Measurements from ENCODE around the gene IFI35. TPM values are rescaled to one million over a fixed set of nuclear protein-coding genes. Genes with fewer than 3 reads are reported as not detected.
A peak's percentile ranks its signal among the peaks of the same experiment; 100 is the strongest.

IFI35 gene
- total and polyA plus RNA-seq, 9 of the 15 experiments (the other 6 are each of a cell fraction or from before 2014, with no cell fraction given), result 4.4 to 13.1 (median 10.2) TPM

DNA sequence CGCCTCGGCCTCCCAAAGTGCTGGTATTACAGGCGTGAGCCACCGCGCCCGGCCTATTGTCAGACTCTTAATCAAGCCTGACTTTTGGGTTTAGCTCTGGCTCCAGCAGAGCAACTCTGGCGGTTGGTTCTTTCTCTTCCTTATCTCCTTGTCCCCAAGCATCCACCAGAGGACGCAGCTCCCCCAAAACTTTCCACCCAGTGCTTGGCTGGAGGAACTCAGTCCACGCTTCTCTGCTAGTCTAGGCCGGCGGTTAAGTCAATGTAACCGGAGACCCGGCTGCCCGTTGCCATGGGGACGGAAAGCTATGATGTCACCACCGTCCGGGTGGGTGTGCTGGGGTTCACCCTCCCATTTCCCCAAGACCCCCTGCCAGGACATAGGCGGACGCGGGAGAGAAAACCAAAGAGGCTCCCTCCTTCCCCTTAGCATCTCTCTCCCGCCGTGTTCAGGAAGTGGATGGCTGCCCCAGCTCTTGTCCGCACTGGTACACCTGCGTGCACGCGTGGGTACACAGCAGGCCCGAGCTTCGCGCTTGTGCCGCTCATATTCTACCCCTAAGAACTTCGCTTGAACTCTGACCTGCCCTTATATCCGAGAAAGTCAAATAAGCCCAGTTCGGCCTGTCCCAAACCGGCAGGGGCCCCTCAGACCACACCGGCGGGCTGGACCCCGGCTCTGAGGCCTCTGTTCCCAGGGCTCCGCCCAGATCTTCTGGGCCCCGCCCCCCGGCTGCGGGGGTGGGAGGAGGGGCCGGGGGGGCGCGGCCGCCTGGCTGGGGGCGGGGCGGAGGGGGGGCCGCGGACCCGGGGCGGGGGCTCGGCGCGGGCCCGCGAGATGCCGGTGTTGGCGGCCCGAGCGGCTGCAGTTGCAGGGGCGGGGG is 18.1 kb downstream of the IFI35 start, which contains the start of gene RND2 (continued):
- TF ChIP-seq, protein P1, sequence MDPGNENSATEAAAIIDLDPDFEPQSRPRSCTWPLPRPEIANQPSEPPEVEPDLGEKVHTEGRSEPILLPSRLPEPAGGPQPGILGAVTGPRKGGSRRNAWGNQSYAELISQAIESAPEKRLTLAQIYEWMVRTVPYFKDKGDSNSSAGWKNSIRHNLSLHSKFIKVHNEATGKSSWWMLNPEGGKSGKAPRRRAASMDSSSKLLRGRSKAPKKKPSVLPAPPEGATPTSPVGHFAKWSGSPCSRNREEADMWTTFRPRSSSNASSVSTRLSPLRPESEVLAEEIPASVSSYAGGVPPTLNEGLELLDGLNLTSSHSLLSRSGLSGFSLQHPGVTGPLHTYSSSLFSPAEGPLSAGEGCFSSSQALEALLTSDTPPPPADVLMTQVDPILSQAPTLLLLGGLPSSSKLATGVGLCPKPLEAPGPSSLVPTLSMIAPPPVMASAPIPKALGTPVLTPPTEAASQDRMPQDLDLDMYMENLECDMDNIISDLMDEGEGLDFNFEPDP (CRISPR knock-in tag; IDR thresholded peaks at IDR 0.05), result no peak
- TF ChIP-seq ZBTB43 (CRISPR knock-in tag; IDR thresholded peaks at IDR 0.05), result no peak
- TF ChIP-seq RBFOX2 (IDR thresholded peaks at IDR 0.05; ENCODE audit: low read depth, low read length), result peak; percentile 66
- 0 out of 2 replicates have a peak, but pooled peaks have one; percentile 23 for TF ChIP-seq E2F4 (CRISPR knock-in tag; IDR thresholded peaks at IDR 0.05; ENCODE audit: low read depth)
- TF ChIP-seq POU5F1 (IDR thresholded peaks at IDR 0.05; ENCODE audit: borderline replicate concordance, low read depth, low read length, partially characterized antibody), result no peak
- TF ChIP-seq, protein P2, sequence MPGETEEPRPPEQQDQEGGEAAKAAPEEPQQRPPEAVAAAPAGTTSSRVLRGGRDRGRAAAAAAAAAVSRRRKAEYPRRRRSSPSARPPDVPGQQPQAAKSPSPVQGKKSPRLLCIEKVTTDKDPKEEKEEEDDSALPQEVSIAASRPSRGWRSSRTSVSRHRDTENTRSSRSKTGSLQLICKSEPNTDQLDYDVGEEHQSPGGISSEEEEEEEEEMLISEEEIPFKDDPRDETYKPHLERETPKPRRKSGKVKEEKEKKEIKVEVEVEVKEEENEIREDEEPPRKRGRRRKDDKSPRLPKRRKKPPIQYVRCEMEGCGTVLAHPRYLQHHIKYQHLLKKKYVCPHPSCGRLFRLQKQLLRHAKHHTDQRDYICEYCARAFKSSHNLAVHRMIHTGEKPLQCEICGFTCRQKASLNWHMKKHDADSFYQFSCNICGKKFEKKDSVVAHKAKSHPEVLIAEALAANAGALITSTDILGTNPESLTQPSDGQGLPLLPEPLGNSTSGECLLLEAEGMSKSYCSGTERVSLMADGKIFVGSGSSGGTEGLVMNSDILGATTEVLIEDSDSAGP (CRISPR knock-in tag; IDR thresholded peaks at IDR 0.05), result no peak
- TF ChIP-seq TOE1 (IDR thresholded peaks at IDR 0.05; ENCODE audit: borderline replicate concordance), result peak; percentile 58; the same call in 1 of the 2 replicates
- TF ChIP-seq TOE1 (CRISPR knock-in tag; IDR thresholded peaks at IDR 0.05; ENCODE audit: borderline replicate concordance, low read depth), result no peak
- TF ChIP-seq HNRNPLL (IDR thresholded peaks at IDR 0.05; ENCODE audit: low read depth, low read length, poor library complexity, severe bottlenecking), result peak; percentile 49
- TF ChIP-seq RBM17 (IDR thresholded peaks at IDR 0.05; ENCODE audit: borderline replicate concordance, low read depth, low read length), result no peak
- no peak for TF ChIP-seq RERE (CRISPR knock-in tag; IDR thresholded peaks at IDR 0.05; ENCODE audit: borderline replicate concordance)
- no peak for TF ChIP-seq MITF (IDR thresholded peaks at IDR 0.05)
